ELR (cell line): ENCODE measurements around the gene MAGEB3.

Experiments used
- DNase-seq: peaks from one replicate; pipeline ENCODE4 v3.0.0-alpha.2; 2015; ENCODE audit warnings: low read depth

Gene MAGEB3

GRCh38 chrX:30278365-30278764 is 47.9 kb downstream of the MAGEB3 start:
- peak; percentile 13 for DNase-seq

GRCh38 chrX:30280428-30280827 is 50.0 kb downstream of the MAGEB3 start:
- no peak for DNase-seq

- DNase-seq = no peak
These were observed 52.1 kb downstream of the MAGEB3 start for GRCh38 chrX:30282527-30282926.

GRCh38 chrX:30283456-30284200 is 53.2 kb downstream of the MAGEB3 start:
- DNase-seq = peak; percentile 70
